Measurements from ENCODE around the gene ZDHHC22.
"Not testable (repeated sequence)": the region's sequence is repeated elsewhere in the genome, so short reads cannot be mapped to it uniquely, and the experiment has no call there.

Gene ZDHHC22

DNA sequence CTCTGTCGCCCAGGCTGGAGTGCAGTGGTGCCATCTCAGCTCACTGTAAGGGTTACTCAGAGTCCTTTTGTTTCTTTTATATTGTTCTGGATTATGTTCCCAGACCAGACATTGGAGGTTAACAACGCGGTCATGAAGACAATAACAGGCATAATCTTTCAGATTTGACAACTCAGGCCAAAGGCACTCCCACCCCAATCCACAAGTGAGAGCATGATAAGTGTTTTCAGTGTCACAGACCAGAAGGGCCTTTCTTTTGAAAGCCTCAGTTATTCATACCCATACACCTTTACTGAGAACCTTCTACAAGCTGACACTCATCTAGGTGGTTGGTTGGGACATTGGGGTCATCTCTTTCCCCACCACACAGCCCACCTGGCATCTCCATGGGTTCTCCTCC lies 37.1 kb upstream of the ZDHHC22 start:
- Histone ChIP-seq H3K4me1 (ENCODE audit: control insufficient read depth, insufficient read depth, low read length) (peaks cover 3% of the 10 kb centered on the region), H3K4me2 (ENCODE audit: low read length) (no peak overlapping the region), H3K4me3 (ENCODE audit: low read length) (no peak overlapping the region), H3K36me3 (ENCODE audit: insufficient read depth, low read length) (no peaks in the 10 kb centered on the region), H3K27me3 (ENCODE audit: control insufficient read depth, insufficient read depth, low read length) (peaks cover 34% of the 10 kb centered on the region), H3K9ac (ENCODE audit: low read depth, low read length) (no peak overlapping the region), H3K9me3 (replicated peaks; ENCODE audit: low read length) (no peaks in the 10 kb centered on the region)

- no peak overlapping the region for H3K4me2 ChIP-seq (ENCODE audit: low read length)
- no peak overlapping the region for H3K9ac ChIP-seq (ENCODE audit: low read depth, low read length)
- peaks cover 3% of the 10 kb centered on the region for H3K4me1 ChIP-seq (ENCODE audit: control insufficient read depth, insufficient read depth, low read length)
- H3K27me3 ChIP-seq (ENCODE audit: control insufficient read depth, insufficient read depth, low read length): peaks cover 32% of the 10 kb centered on the region
- no peaks in the 10 kb centered on the region for H3K36me3 ChIP-seq (ENCODE audit: insufficient read depth, low read length)
- H3K4me3 ChIP-seq (ENCODE audit: low read length): no peak overlapping the region
- no peaks in the 10 kb centered on the region for H3K9me3 ChIP-seq (replicated peaks; ENCODE audit: low read length)
Observed at GRCh38 chr14:77177702-77178101, 36.1 kb upstream of the ZDHHC22 start.

- Histone ChIP-seq H3K4me1 (ENCODE audit: control insufficient read depth, insufficient read depth, low read length) (peaks cover 3% of the 10 kb centered on the region), H3K4me2 (ENCODE audit: low read length) (no peak overlapping the region), H3K9me3 (replicated peaks; ENCODE audit: low read length) (no peaks in the 10 kb centered on the region), H3K36me3 (ENCODE audit: insufficient read depth, low read length) (no peaks in the 10 kb centered on the region), H3K27me3 (ENCODE audit: control insufficient read depth, insufficient read depth, low read length) (peaks cover 21% of the 10 kb centered on the region), H3K9ac (ENCODE audit: low read depth, low read length) (no peak overlapping the region), H3K4me3 (ENCODE audit: low read length) (no peak overlapping the region)
Observed at GRCh38 chr14:77175843-77176242, 34.3 kb upstream of the ZDHHC22 start.

- H3K9ac ChIP-seq (ENCODE audit: low read depth, low read length); H3K4me3 ChIP-seq (ENCODE audit: low read length); H3K4me2 ChIP-seq (ENCODE audit: low read length); H3K4me1 ChIP-seq (ENCODE audit: control insufficient read depth, insufficient read depth, low read length); H3K9me3 ChIP-seq (replicated peaks; ENCODE audit: low read length); H3K36me3 ChIP-seq (ENCODE audit: insufficient read depth, low read length): not testable (repeated sequence)
- H3K27me3 ChIP-seq (ENCODE audit: control insufficient read depth, insufficient read depth, low read length): peaks cover 20% of the 10 kb centered on the region
Observed at GRCh38 chr14:77173911-77174617, 32.5 kb upstream of the ZDHHC22 start.

DNA sequence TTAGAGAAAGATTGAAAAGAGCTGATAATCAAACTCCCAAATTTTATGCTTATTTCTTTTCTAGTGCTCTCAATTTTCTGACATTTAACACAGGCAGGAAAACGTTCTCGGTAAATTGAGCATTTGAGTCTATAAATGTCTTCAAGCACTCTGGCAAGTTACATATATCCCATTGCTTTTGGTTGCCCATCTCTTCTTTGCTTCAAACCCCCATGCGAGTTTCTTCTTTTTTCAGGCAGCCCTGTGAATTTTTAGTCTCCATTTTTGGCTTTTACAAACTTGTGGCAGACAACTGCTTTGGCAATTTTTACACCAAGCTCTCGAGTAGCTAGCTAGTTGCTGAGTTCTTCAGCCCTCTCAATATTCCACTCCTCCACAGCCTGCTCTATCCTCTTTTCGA lies 31.3 kb upstream of the ZDHHC22 start:
- Histone ChIP-seq H3K9ac (ENCODE audit: low read depth, low read length) (no peak overlapping the region), H3K9me3 (replicated peaks; ENCODE audit: low read length) (no peaks in the 10 kb centered on the region), H3K4me2 (ENCODE audit: low read length) (no peak overlapping the region), H3K27me3 (ENCODE audit: control insufficient read depth, insufficient read depth, low read length) (peaks cover 20% of the 10 kb centered on the region), H3K4me3 (ENCODE audit: low read length) (no peak overlapping the region), H3K36me3 (ENCODE audit: insufficient read depth, low read length) (no peaks in the 10 kb centered on the region), H3K4me1 (ENCODE audit: control insufficient read depth, insufficient read depth, low read length) (peaks cover 3% of the 10 kb centered on the region)

DNA sequence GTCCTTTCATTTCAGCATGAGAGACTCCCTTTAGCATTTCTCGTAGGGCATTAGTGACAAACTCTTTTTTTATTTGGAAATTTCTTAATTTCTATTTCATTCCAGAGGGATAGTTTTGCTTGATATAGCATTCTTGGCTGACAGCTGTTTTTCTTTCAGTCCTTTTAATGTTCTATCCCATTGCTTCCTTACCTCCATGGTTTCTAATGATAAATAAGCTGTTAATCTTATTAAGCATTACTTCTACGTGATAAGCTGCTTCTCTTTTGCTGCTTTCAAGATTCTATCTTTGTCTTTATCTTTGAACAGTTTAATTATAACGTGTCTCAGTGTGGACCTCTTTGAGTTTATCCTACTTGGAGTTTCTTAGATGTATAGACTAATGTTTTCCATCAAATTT lies 28.5 kb upstream of the ZDHHC22 start:
- Histone ChIP-seq H3K4me2 (ENCODE audit: low read length) (no peak overlapping the region), H3K4me3 (ENCODE audit: low read length) (no peak overlapping the region)

GRCh38 chr14:77161011-77161410 lies 19.4 kb upstream of the ZDHHC22 start:
- Histone ChIP-seq H3K4me3 (ENCODE audit: low read length) (no peak overlapping the region), H3K9me3 (replicated peaks; ENCODE audit: low read length) (no peaks in the 10 kb centered on the region), H3K4me2 (ENCODE audit: low read length) (no peak overlapping the region), H3K9ac (ENCODE audit: low read depth, low read length) (no peak overlapping the region), H3K36me3 (ENCODE audit: insufficient read depth, low read length) (no peaks in the 10 kb centered on the region), H3K27me3 (ENCODE audit: control insufficient read depth, insufficient read depth, low read length) (peaks cover 18% of the 10 kb centered on the region), H3K4me1 (ENCODE audit: control insufficient read depth, insufficient read depth, low read length) (peaks cover 9% of the 10 kb centered on the region)

More for the DNA sequence above, 28.5 kb upstream of the ZDHHC22 start:
- Histone ChIP-seq H3K9me3 (replicated peaks; ENCODE audit: low read length) (no peaks in the 10 kb centered on the region), H3K9ac (ENCODE audit: low read depth, low read length) (no peak overlapping the region), H3K36me3 (ENCODE audit: insufficient read depth, low read length) (no peaks in the 10 kb centered on the region), H3K27me3 (ENCODE audit: control insufficient read depth, insufficient read depth, low read length) (peaks cover 10% of the 10 kb centered on the region), H3K4me1 (ENCODE audit: control insufficient read depth, insufficient read depth, low read length) (peaks cover 3% of the 10 kb centered on the region)

DNA sequence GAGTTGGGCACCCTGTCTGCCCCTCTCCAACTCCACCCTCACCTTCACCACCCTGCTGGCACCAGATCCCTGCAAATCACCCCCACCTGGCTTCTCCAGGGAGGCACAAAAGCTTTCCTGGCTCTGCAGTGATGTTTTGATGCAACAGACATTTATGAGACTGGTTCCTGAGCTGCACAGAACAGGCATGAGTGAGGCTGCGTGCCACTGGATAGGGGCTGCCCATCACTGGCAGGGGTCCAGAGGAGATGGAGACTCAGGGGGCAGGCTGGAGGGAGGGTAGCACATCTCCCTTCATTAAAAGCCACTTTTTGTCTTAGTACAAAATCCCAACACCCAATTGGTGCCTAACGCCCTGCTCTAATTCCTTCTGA lies 17.3 kb upstream of the ZDHHC22 start:
- peaks cover 9% of the 10 kb centered on the region for H3K4me1 ChIP-seq (ENCODE audit: control insufficient read depth, insufficient read depth, low read length)
- H3K9ac ChIP-seq (ENCODE audit: low read depth, low read length): no peak overlapping the region
- no peaks in the 10 kb centered on the region for H3K9me3 ChIP-seq (replicated peaks; ENCODE audit: low read length)
- peak overlapping the region; percentile 63 for H3K4me2 ChIP-seq (ENCODE audit: low read length)
- H3K36me3 ChIP-seq (ENCODE audit: insufficient read depth, low read length): no peaks in the 10 kb centered on the region
- no peak overlapping the region for H3K4me3 ChIP-seq (ENCODE audit: low read length)
- H3K27me3 ChIP-seq (ENCODE audit: control insufficient read depth, insufficient read depth, low read length): peaks cover 38% of the 10 kb centered on the region

DNA sequence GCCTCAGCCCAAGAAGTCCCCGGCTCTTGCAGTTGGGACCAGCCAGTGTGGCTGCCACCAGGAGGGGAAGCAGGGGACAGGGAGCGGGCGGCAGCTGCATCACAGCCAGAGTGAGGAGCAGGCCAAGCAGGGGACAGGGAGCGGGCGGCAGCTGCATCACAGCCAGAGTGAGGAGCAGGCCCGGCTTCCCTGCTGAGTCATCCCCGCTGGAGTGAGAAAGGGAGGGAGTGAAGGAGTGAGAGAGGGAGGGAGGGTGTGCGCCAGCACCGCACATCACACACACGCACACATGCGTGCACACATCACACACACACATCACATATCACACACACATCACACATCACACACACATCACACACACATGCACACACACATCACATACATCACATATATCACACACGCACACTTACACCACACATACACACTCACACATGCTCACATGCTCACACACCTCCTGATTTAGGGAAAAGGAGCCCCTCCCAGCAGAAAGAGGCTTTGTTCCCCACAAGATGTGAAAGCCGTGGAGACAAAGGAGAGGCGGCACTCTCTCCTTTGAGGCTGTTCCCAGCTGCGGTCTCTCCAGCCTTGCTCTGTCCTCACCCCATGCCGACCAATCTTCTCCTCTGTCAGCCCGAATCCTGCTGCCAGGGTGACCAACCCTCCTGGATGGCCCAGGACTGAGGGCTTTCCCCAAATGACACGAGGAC lies 16.7 kb upstream of the ZDHHC22 start:
- no peak overlapping the region for H3K4me3 ChIP-seq (ENCODE audit: low read length)
- H3K9me3 ChIP-seq (replicated peaks; ENCODE audit: low read length): no peaks in the 10 kb centered on the region
- H3K4me1 ChIP-seq (ENCODE audit: control insufficient read depth, insufficient read depth, low read length): peaks cover 9% of the 10 kb centered on the region
- peak overlapping the region; percentile 18 for H3K9ac ChIP-seq (ENCODE audit: low read depth, low read length)
- H3K4me2 ChIP-seq (ENCODE audit: low read length): peak overlapping the region; percentile 63
- no peaks in the 10 kb centered on the region for H3K36me3 ChIP-seq (ENCODE audit: insufficient read depth, low read length)
- H3K27me3 ChIP-seq (ENCODE audit: control insufficient read depth, insufficient read depth, low read length): peaks cover 44% of the 10 kb centered on the region

DNA sequence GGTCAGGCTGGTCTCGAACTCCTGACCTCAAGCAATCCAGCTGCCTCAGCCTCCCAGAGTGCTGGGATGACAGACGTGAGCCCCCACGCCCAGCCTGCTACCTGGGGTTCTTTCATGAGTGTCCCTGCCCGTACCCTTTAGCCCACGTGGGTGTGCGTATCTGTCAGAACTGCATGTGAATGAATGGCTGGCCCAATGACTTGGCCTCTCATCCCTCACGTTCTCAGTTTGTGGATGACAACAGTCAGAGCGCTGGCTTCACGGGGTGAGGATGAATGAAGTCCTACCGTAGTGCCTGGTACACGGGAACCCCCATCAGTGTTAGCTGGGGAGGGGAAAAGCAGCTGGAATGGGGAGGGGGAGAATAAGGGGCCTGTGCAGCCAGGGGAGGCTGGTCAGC lies 16.1 kb upstream of the ZDHHC22 start:
- no peaks in the 10 kb centered on the region for H3K36me3 ChIP-seq (ENCODE audit: insufficient read depth, low read length)
- peaks cover 48% of the 10 kb centered on the region for H3K27me3 ChIP-seq (ENCODE audit: control insufficient read depth, insufficient read depth, low read length)
- peak overlapping the region; percentile 31 for H3K4me2 ChIP-seq (ENCODE audit: low read length)
- H3K4me3 ChIP-seq (ENCODE audit: low read length): no peak overlapping the region
- peaks cover 9% of the 10 kb centered on the region for H3K4me1 ChIP-seq (ENCODE audit: control insufficient read depth, insufficient read depth, low read length)
- H3K9me3 ChIP-seq (replicated peaks; ENCODE audit: low read length): no peaks in the 10 kb centered on the region
- H3K9ac ChIP-seq (ENCODE audit: low read depth, low read length): peak overlapping the region; percentile 18

DNA sequence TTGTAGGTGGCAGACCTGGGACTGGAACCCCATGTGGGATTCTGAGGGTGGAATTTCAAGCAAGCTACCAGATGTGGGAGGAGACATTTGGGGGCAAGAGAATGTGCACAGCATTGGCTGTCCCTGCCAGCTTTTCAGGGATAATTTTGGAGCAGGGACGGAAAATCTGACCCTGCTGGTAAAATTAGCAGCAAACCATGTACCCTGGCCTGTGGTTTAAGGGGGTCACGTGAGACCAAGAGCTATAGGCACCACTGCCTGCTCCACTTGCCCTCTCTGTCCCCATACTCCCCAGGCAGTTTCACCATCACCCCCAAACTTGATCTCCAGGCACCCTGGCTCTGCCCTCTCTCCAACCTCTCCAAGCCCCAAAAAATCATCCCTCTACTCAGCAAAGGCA lies 13.5 kb upstream of the ZDHHC22 start:
- no peak overlapping the region for H3K4me3 ChIP-seq (ENCODE audit: low read length)
- H3K9ac ChIP-seq (ENCODE audit: low read depth, low read length): no peak overlapping the region
- H3K36me3 ChIP-seq (ENCODE audit: insufficient read depth, low read length): no peaks in the 10 kb centered on the region
- H3K27me3 ChIP-seq (ENCODE audit: control insufficient read depth, insufficient read depth, low read length): peaks cover 46% of the 10 kb centered on the region
- H3K4me1 ChIP-seq (ENCODE audit: control insufficient read depth, insufficient read depth, low read length): peaks cover 9% of the 10 kb centered on the region
- H3K4me2 ChIP-seq (ENCODE audit: low read length): no peak overlapping the region
- no peaks in the 10 kb centered on the region for H3K9me3 ChIP-seq (replicated peaks; ENCODE audit: low read length)

DNA sequence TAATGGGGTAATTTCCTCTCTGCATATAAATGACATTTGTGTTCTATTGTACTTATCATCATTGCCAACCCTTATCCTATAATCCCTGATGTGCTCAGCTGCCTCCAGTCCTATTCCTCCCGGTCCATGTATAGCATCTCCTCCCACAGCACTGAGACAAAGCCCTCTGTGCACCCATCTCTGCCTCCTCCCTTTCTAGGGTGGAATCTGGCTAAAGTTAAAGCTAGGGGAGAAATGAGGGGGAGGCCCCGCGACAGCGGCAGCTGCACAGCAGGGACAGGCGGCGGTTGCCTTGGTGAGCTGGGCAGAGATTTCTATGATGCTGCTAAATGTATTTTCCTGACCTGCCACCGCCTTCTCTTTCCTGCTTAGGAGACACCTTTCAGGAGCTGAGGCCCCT lies 12.8 kb upstream of the ZDHHC22 start:
- H3K9me3 ChIP-seq (replicated peaks; ENCODE audit: low read length): no peaks in the 10 kb centered on the region
- no peak overlapping the region for H3K9ac ChIP-seq (ENCODE audit: low read depth, low read length)
- H3K27me3 ChIP-seq (ENCODE audit: control insufficient read depth, insufficient read depth, low read length): peaks cover 49% of the 10 kb centered on the region
- no peak overlapping the region for H3K4me3 ChIP-seq (ENCODE audit: low read length)
- H3K36me3 ChIP-seq (ENCODE audit: insufficient read depth, low read length): no peaks in the 10 kb centered on the region
- H3K4me1 ChIP-seq (ENCODE audit: control insufficient read depth, insufficient read depth, low read length): peaks cover 9% of the 10 kb centered on the region
- H3K4me2 ChIP-seq (ENCODE audit: low read length): no peak overlapping the region

Data from skeletal muscle satellite cell (primary cell).